Stimulated activated CD4-positive, alpha-beta T cell treated with anti-CD3 and anti-CD28 coated beads, Interleukin-4, amount 100 ng/mL, for 4 hours (primary cell): Measurements from ENCODE around the gene HTR3D.
"Not testable (repeated sequence)": the region's sequence is repeated elsewhere in the genome, so short reads cannot be mapped to it uniquely, and the experiment has no call there.

ENCODE experiments used
- DNase-seq, 2 experiments: peaks; one replicate each; pipeline ENCODE4 v3.0.0-alpha.2; 2020

Gene HTR3D

GRCh38 chr3:184031187-184031792, at the start of gene HTR3D:
Gene HTR3D, plus strand, starts transcription at chr3:184031742. Its CDS starts 0 bp downstream, at chr3:184031742.
- no peak for DNase-seq

- DNase-seq, result no peak
Observed at GRCh38 chr3:183981990-183982644, 49.4 kb upstream of the HTR3D start.

- DNase-seq, result no peak
Observed at GRCh38 chr3:183984127-183984740, 47.3 kb upstream of the HTR3D start.

- no peak for DNase-seq
Observed at GRCh38 chr3:183984749-183985729, 46.5 kb upstream of the HTR3D start.

- DNase-seq, result no peak
Observed at GRCh38 chr3:183987000-183987600, 44.4 kb upstream of the HTR3D start.

GRCh38 chr3:183988216-183988790, 43.2 kb upstream of the HTR3D start:
- no peak for DNase-seq

GRCh38 chr3:183991403-183991802, 40.1 kb upstream of the HTR3D start:
- DNase-seq, result no peak

GRCh38 chr3:184001761-184002160, 29.8 kb upstream of the HTR3D start:
- DNase-seq, result no peak

- DNase-seq, result no peak
Observed at GRCh38 chr3:184002469-184002868, 29.1 kb upstream of the HTR3D start.

GRCh38 chr3:184003187-184003967, 28.2 kb upstream of the HTR3D start:
- DNase-seq, result no peak

- no peak for DNase-seq
Observed at GRCh38 chr3:184004476-184004875, 27.1 kb upstream of the HTR3D start.

GRCh38 chr3:184005941-184006507, 25.5 kb upstream of the HTR3D start:
- no peak for DNase-seq

- not testable (repeated sequence) for DNase-seq
Observed at GRCh38 chr3:184007143-184007813, 24.3 kb upstream of the HTR3D start.

- no peak for DNase-seq
Observed at GRCh38 chr3:184008161-184008560, 23.4 kb upstream of the HTR3D start.

GRCh38 chr3:184011230-184011876, 20.2 kb upstream of the HTR3D start:
- DNase-seq, result no peak

GRCh38 chr3:184011937-184012889, 19.3 kb upstream of the HTR3D start:
- DNase-seq, result no peak

- DNase-seq, result no peak
Observed at GRCh38 chr3:184015381-184016019, 16.0 kb upstream of the HTR3D start.

- DNase-seq, result no peak
Observed at GRCh38 chr3:184016169-184016570, 15.4 kb upstream of the HTR3D start.
